Neural cell (in vitro differentiated cells): ENCODE data around the gene CHST11. TPM values are rescaled to one million over a fixed set of nuclear protein-coding genes. Genes with fewer than 3 reads are reported as not detected.

Experiments
- H2AFZ ChIP-seq: fragments of 200-600, 300-800 bp; sonication (generic), shearing (Covaris generic); 2 replicates; pipeline ENCODE4 v1.6.0; 2014; ENCODE audit warnings: low read depth, mild to moderate bottlenecking, antibody characterized with exemption, low read length, moderate library complexity
- H3F3A ChIP-seq: fragments of 200-600 bp; shearing (Covaris generic); 2 replicates; pipeline ENCODE4 v1.6.1; 2016; ENCODE audit warnings: mild to moderate bottlenecking, moderate library complexity, mixed read lengths, antibody characterized with exemption, low read length; ENCODE audit not compliant: insufficient read depth, poor library complexity, severe bottlenecking
- H3K27ac ChIP-seq: fragments of 200-600, 300-800 bp; sonication (generic), shearing (Covaris generic); 2 replicates; pipeline ENCODE4 v1.5.1; 2014; ENCODE audit warnings: mild to moderate bottlenecking, low read length, moderate library complexity
- H3K27me3 ChIP-seq: fragments of 300-800, 200-600 bp; sonication (generic), shearing (Covaris generic); 2 replicates; pipeline ENCODE4 v1.6.0; 2014; ENCODE audit warnings: mild to moderate bottlenecking, low read depth, low read length, moderate library complexity; ENCODE audit not compliant: insufficient read depth
- H3K36me3 ChIP-seq: fragments of 300-800, 200-600 bp; sonication (generic), shearing (Covaris generic); 2 replicates; pipeline ENCODE4 v1.5.1; 2014; ENCODE audit warnings: mild to moderate bottlenecking, antibody characterized with exemption, low read length, moderate library complexity; ENCODE audit not compliant: insufficient read depth
- H3K4me2 ChIP-seq: fragments of 300-800, 200-600 bp; sonication (generic), shearing (Covaris generic); 2 replicates; pipeline ENCODE4 v1.6.0; 2014; ENCODE audit warnings: mild to moderate bottlenecking, low read length
- H3K4me3 ChIP-seq: fragments of 300-800, 200-600 bp; sonication (generic), shearing (Covaris generic); 2 replicates; pipeline ENCODE4 v1.5.1; 2014; ENCODE audit warnings: mild to moderate bottlenecking, low read length, moderate library complexity
- H3K79me2 ChIP-seq: fragments of 200-600 bp; shearing (Covaris generic); replicated peaks from 2 replicates; pipeline ENCODE4 v1.6.0; 2014; ENCODE audit warnings: mild to moderate bottlenecking, low read length, moderate library complexity; ENCODE audit not compliant: insufficient read depth
- H3K9ac ChIP-seq: fragments of 300-800, 200-600 bp; sonication (generic), shearing (Covaris generic); 2 replicates; pipeline ENCODE4 v1.6.1; 2016; ENCODE audit warnings: mild to moderate bottlenecking, low read length, mixed read lengths
- H3K9me2 ChIP-seq: fragments of 200-600 bp; shearing (Covaris generic); 2 replicates; pipeline ENCODE4 v1.6.1; 2016; ENCODE audit warnings: mild to moderate bottlenecking, low read length, mixed read lengths; ENCODE audit not compliant: insufficient read depth
- H3K9me3 ChIP-seq: fragments of 200-600, 300-800 bp; sonication (generic), shearing (Covaris generic); 2 replicates; pipeline ENCODE4 v1.6.1; 2016; ENCODE audit warnings: mild to moderate bottlenecking, mixed run types, low read length, moderate library complexity, mixed read lengths
- H4K20me1 ChIP-seq: fragments of 200-600 bp; shearing (Covaris generic); 2 replicates; pipeline ENCODE4 v1.6.1; 2016; ENCODE audit warnings: mild to moderate bottlenecking, mixed run types; ENCODE audit not compliant: insufficient read depth
- CTCF ChIP-seq: fragments of 450-650 bp; IDR thresholded peaks from 2 replicates; pipeline ENCODE4 v1.5.1; 2014; ENCODE audit warnings: antibody characterized with exemption, mild to moderate bottlenecking, moderate library complexity; ENCODE audit not compliant: poor library complexity, severe bottlenecking
- EP300 ChIP-seq: fragments of 450-650 bp; conservative IDR thresholded peaks from 2 replicates; pipeline ENCODE4 v1.6.1; 2014; ENCODE audit warnings: antibody characterized with exemption, mild to moderate bottlenecking, moderate library complexity; ENCODE audit not compliant: poor library complexity, severe bottlenecking
- EZH2 ChIP-seq: fragments of 200-600, 300-800 bp; shearing (Covaris generic), sonication (generic); IDR thresholded peaks from 2 replicates; pipeline ENCODE4 v1.6.1; 2014; ENCODE audit warnings: antibody characterized with exemption, low read length, borderline replicate concordance, mild to moderate bottlenecking; ENCODE audit not compliant: insufficient read depth, poor library complexity, severe bottlenecking
- MXI1 ChIP-seq: fragments of 450-650 bp; conservative IDR thresholded peaks from 2 replicates; pipeline ENCODE4 v1.6.1; 2014; ENCODE audit warnings: antibody characterized with exemption, mild to moderate bottlenecking; ENCODE audit not compliant: poor library complexity, severe bottlenecking
- POLR2AphosphoS5 ChIP-seq: IDR thresholded peaks from 2 replicates; pipeline ENCODE4 v1.6.1; 2012
- RAD21 ChIP-seq: fragments of 450-650 bp; conservative IDR thresholded peaks from 2 replicates; pipeline ENCODE4 v1.6.1; 2014; ENCODE audit warnings: antibody characterized with exemption, mild to moderate bottlenecking, moderate library complexity
- REST ChIP-seq: IDR thresholded peaks from 2 replicates; pipeline ENCODE4 v1.6.1; 2012; ENCODE audit warnings: borderline replicate concordance
- SMC3 ChIP-seq: fragments of 450-650 bp; conservative IDR thresholded peaks from 2 replicates; pipeline ENCODE4 v1.6.1; 2014; ENCODE audit warnings: antibody characterized with exemption, mild to moderate bottlenecking, moderate library complexity; ENCODE audit not compliant: poor library complexity
- TAF1 ChIP-seq: IDR thresholded peaks from 2 replicates; pipeline ENCODE4 v1.6.1; 2012; ENCODE audit warnings: low read depth
- polyA plus RNA-seq: library from polyadenylated mRNA; depleted of rRNA; stranded (reverse); fragments of >200 nt; gene quantifications from 2 replicates; pipeline ENCODE4 v1.2.3, GENCODE V29; 2014

The CHST11 gene
- polyA plus RNA-seq, 1 donor from 2014 or later = 15.0 TPM

GRCh38 chr12:104626069-104626837 lies 169.5 kb downstream of the CHST11 start:
- Histone ChIP-seq H3K27ac (no peak overlapping the region), H3K4me2 (no peak overlapping the region), H3K79me2 (no peaks in the 10 kb centered on the region), H3K9ac (no peak overlapping the region), H3F3A (no peaks in the 10 kb centered on the region), H3K27me3 (no peaks in the 10 kb centered on the region), H4K20me1 (no peaks in the 10 kb centered on the region), H3K36me3 (no peaks in the 10 kb centered on the region), H3K9me3 (no peaks in the 10 kb centered on the region), H2AFZ (no peak overlapping the region), H3K4me3 (no peak overlapping the region), H3K9me2 (no peaks in the 10 kb centered on the region)
- TF ChIP-seq REST (no peak), SMC3 (no peak)

DNA sequence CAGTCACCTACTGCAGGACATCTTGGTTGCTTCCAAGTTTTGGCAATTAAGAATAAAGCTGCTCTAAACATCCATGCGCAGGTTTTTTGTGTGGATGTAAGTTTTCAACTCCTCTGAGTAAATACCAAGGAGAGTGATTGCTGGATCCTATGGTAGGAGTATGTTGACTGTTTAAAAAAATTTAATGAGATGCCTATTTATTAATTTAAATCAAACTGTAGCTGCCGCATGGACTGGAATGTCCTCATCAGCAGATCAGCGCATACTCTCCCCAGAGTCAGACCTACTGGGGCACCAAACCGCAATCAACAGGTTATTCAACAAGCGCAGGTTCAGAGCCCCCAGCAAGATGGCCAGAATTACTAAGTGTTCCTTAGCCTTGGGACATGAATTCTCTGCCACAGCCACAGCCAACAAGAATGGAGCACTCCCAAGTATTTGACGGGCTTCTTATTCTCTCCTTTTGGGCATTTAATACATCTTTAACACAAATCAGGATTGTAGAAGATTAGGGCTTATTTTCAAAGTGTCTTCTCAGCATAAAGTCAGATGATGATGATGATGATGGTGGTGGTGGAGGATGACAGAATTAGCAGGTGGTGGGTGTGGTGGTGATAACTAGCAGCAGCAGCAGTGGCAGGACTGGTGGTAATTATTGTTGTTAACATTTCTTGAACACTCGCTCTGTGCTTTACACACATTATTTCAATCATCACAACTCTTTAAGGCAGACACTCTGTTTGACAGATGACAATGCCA lies 170.7 kb downstream of the CHST11 start:
- no peak overlapping the region for H3K4me3 ChIP-seq
- H3K27me3 ChIP-seq = no peaks in the 10 kb centered on the region
- no peaks in the 10 kb centered on the region for H3K9me2 ChIP-seq
- no peaks in the 10 kb centered on the region for H3K79me2 ChIP-seq
- H2AFZ ChIP-seq = no peak overlapping the region
- no peak overlapping the region for H3K9ac ChIP-seq
- H4K20me1 ChIP-seq = no peaks in the 10 kb centered on the region
- H3K4me2 ChIP-seq = no peak overlapping the region
- no peak for TF ChIP-seq EZH2
- TF ChIP-seq RAD21 = no peak
- TF ChIP-seq REST = no peak
- TF ChIP-seq MXI1 = no peak
- TF ChIP-seq SMC3 = no peak
- TF ChIP-seq POLR2AphosphoS5 = no peak
- TF ChIP-seq TAF1 = no peak
- TF ChIP-seq CTCF = no peak
- no peak for TF ChIP-seq EP300
- H3K9me3 ChIP-seq = no peaks in the 10 kb centered on the region
- H3K36me3 ChIP-seq = no peaks in the 10 kb centered on the region
- no peak overlapping the region for H3K27ac ChIP-seq
- H3F3A ChIP-seq = no peaks in the 10 kb centered on the region
